ENCODE results near the gene PITPNM3. TPM values are rescaled to one million over a fixed set of nuclear protein-coding genes. Genes with fewer than 3 reads are reported as not detected.

Gene PITPNM3
- total RNA-seq, 1 experiment from 2014 or later: 0.71 TPM

DNA sequence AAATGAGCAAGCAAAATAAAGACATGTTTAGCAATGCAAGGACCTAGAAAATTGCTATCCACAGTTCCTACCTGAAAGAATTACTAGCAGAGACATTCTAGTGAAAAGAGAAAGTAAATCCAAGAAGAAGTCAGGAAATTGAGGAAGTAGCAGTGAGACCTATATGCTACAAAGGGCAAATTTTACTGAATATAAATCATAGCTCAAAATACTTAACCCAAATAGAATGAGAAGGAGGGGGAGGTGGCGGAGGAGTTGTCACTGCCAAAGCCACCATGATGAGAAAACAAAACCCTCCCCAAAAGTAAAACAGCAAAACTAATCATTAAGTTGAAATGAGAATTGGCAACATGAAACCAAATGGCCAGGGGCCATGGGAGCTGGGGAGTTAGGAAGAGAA lies 39.3 kb downstream of the PITPNM3 start:
- TF ChIP-seq EZH2 (IDR thresholded peaks at IDR 0.05; ENCODE audit: borderline replicate concordance, low read depth, low read length, poor library complexity, severe bottlenecking): no peak
- TF ChIP-seq, protein P1, sequence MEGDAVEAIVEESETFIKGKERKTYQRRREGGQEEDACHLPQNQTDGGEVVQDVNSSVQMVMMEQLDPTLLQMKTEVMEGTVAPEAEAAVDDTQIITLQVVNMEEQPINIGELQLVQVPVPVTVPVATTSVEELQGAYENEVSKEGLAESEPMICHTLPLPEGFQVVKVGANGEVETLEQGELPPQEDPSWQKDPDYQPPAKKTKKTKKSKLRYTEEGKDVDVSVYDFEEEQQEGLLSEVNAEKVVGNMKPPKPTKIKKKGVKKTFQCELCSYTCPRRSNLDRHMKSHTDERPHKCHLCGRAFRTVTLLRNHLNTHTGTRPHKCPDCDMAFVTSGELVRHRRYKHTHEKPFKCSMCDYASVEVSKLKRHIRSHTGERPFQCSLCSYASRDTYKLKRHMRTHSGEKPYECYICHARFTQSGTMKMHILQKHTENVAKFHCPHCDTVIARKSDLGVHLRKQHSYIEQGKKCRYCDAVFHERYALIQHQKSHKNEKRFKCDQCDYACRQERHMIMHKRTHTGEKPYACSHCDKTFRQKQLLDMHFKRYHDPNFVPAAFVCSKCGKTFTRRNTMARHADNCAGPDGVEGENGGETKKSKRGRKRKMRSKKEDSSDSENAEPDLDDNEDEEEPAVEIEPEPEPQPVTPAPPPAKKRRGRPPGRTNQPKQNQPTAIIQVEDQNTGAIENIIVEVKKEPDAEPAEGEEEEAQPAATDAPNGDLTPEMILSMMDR (conservative IDR thresholded peaks at IDR 0.05; ENCODE audit: low read depth, low read length): no peak
- no peak overlapping the region for H3K4me3 ChIP-seq (ENCODE audit: low read depth, low read length, poor library complexity, severe bottlenecking)
- no peaks in the 10 kb centered on the region for H3K9me3 ChIP-seq (ENCODE audit: low read depth, low read length, poor library complexity, severe bottlenecking)
- ChIA-PET CTCF (no interaction called here), POLR2A (ENCODE audit: low non-redundant PET) (no interaction called here)
- no peak for DNase-seq (ENCODE audit: low spot score)
- H3K27me3 ChIP-seq (replicated peaks; ENCODE audit: insufficient read depth, low read depth, low read length, poor library complexity): no peaks in the 10 kb centered on the region
- H3K36me3 ChIP-seq (ENCODE audit: insufficient read depth, low read length, poor library complexity, severe bottlenecking): no peaks in the 10 kb centered on the region
- intact Hi-C loops (cut with micrococcal nuclease; ENCODE audit: unreplicated experiment): no loop called here
- no peaks in the 10 kb centered on the region for H3K4me1 ChIP-seq (ENCODE audit: insufficient read depth, low read length, poor library complexity, severe bottlenecking)
- no TSS peak for BruUV-seq (replicated peaks)
- no peak overlapping the region for H3K27ac ChIP-seq (ENCODE audit: low read depth, low read length, poor library complexity, severe bottlenecking)

DNA sequence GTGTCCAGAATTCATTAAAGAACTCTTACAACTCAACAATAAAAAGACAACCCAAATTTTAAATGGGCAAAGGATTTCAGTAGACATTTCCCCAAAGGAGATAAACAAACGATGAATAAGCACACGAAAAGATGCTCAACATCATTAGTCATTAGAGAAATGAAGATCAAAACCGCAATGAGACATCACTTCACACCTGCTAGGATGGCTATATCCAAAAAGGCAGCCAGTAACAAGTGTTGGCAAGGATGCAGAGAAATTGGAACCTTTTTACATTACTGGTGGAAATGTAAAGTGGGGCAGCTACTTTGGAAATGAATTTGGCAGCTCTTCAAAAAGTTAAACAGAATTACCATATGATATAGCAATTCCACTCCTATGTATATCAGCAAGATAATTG lies 42.0 kb downstream of the PITPNM3 start:
- H3K4me1 ChIP-seq (ENCODE audit: insufficient read depth, low read length, poor library complexity, severe bottlenecking): no peaks in the 10 kb centered on the region
- H3K9me3 ChIP-seq (ENCODE audit: low read depth, low read length, poor library complexity, severe bottlenecking): no peaks in the 10 kb centered on the region
- no peak for DNase-seq (ENCODE audit: low spot score)
- no peaks in the 10 kb centered on the region for H3K27me3 ChIP-seq (replicated peaks; ENCODE audit: insufficient read depth, low read depth, low read length, poor library complexity)
- ChIA-PET CTCF (no interaction called here), POLR2A (ENCODE audit: low non-redundant PET) (no interaction called here)
- no peak overlapping the region for H3K27ac ChIP-seq (ENCODE audit: low read depth, low read length, poor library complexity, severe bottlenecking)
- TF ChIP-seq, protein P1 (conservative IDR thresholded peaks at IDR 0.05; ENCODE audit: low read depth, low read length): no peak
- TF ChIP-seq EZH2 (IDR thresholded peaks at IDR 0.05; ENCODE audit: borderline replicate concordance, low read depth, low read length, poor library complexity, severe bottlenecking): no peak
- H3K4me3 ChIP-seq (ENCODE audit: low read depth, low read length, poor library complexity, severe bottlenecking): no peak overlapping the region
- intact Hi-C loops (cut with micrococcal nuclease; ENCODE audit: unreplicated experiment): no loop called here
- no peaks in the 10 kb centered on the region for H3K36me3 ChIP-seq (ENCODE audit: insufficient read depth, low read length, poor library complexity, severe bottlenecking)
- BruUV-seq (replicated peaks): no TSS peak

DNA sequence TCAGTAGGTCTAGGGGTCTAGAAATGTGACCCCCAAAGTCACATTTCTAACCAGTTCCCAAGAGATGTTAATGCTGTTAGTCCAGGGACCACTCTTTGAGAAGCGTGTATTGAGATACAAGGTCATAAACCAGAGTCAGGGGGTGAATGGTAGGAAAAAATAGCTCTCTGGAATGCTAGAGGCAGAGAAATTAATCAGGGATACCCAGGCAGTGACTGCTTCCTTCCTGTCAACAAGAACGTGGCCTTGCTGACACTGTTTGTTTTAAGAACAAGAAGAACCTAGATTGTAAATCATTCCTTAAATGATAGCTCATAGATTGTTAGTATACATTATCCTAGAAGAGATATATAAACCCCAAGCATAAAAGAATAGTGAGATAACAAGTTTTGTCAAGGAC lies 43.8 kb downstream of the PITPNM3 start:
- no peak for TF ChIP-seq EZH2 (IDR thresholded peaks at IDR 0.05; ENCODE audit: borderline replicate concordance, low read depth, low read length, poor library complexity, severe bottlenecking)
- TF ChIP-seq, protein P1 (conservative IDR thresholded peaks at IDR 0.05; ENCODE audit: low read depth, low read length): no peak
- no peak for DNase-seq (ENCODE audit: low spot score)
- Histone ChIP-seq H3K4me3 (ENCODE audit: low read depth, low read length, poor library complexity, severe bottlenecking) (no peak overlapping the region), H3K36me3 (ENCODE audit: insufficient read depth, low read length, poor library complexity, severe bottlenecking) (no peaks in the 10 kb centered on the region), H3K4me1 (ENCODE audit: insufficient read depth, low read length, poor library complexity, severe bottlenecking) (peaks cover 4% of the 10 kb centered on the region), H3K9me3 (ENCODE audit: low read depth, low read length, poor library complexity, severe bottlenecking) (no peaks in the 10 kb centered on the region), H3K27ac (ENCODE audit: low read depth, low read length, poor library complexity, severe bottlenecking) (no peak overlapping the region), H3K27me3 (replicated peaks; ENCODE audit: insufficient read depth, low read depth, low read length, poor library complexity) (no peaks in the 10 kb centered on the region)
- intact Hi-C loops (cut with micrococcal nuclease; ENCODE audit: unreplicated experiment): no loop called here
- ChIA-PET POLR2A (ENCODE audit: low non-redundant PET) (interaction anchor here (0.6 kb wide), 1 partner anchor 132 kb away, joined by 17 read pairs; no protein-coding TSS in a partner anchor), CTCF (no interaction called here)
- no TSS peak for BruUV-seq (replicated peaks)

Measured in A673 (cell line).